Measurements from ENCODE around the gene JADE2. TPM values are rescaled to one million over a fixed set of nuclear protein-coding genes. Genes with fewer than 3 reads are reported as not detected.

JADE2 gene
- total RNA-seq, 1 experiment from 2014 or later = 39.9 TPM

- Histone ChIP-seq H4K20me1 (ENCODE audit: insufficient read depth) (no peaks in the 10 kb centered on the region), H3K27me3 (ENCODE audit: insufficient read depth, low read length) (no peaks in the 10 kb centered on the region), H3K79me2 (ENCODE audit: insufficient read depth, low read length) (no peaks in the 10 kb centered on the region), H3K4me1 (ENCODE audit: control insufficient read depth in 1 of 2, insufficient read depth in 2 of 2, low read length in 2 of 2) (peaks cover 0 to 11% of the 10 kb centered on the region in 2 experiments; a peak in 2 of 4 replicates), H3K36me3 (ENCODE audit: control insufficient read depth in 1 of 2, insufficient read depth in 2 of 2, low read length in 2 of 2) (peaks cover 0 to 14% of the 10 kb centered on the region in 2 experiments; a peak in 3 of 4 replicates), H2AFZ (ENCODE audit: low read depth, low read length, poor library complexity, severe bottlenecking) (no peak overlapping the region), H3K9me3 (ENCODE audit: control insufficient read depth in 1 of 2, insufficient read depth in 1 of 2, low read depth in 1 of 2, low read length in 2 of 2) (no peaks in the 10 kb centered on the region), H3K4me3 (replicated peaks in 1 of 2; ENCODE audit: low read depth in 1 of 2, low read length in 2 of 2) (no peak overlapping the region), H3K9me2 (ENCODE audit: insufficient read depth) (no peaks in the 10 kb centered on the region), H3K4me2 (ENCODE audit: low read length) (no peak overlapping the region), H3K9ac (ENCODE audit: low read length) (no peak overlapping the region), H3K27ac (ENCODE audit: low read depth, low read length) (no peak overlapping the region)
- no TSS peak for BruUV-seq (replicated peaks)
- intact Hi-C loops (cut with micrococcal nuclease) = loop anchor here (10.0 kb wide), 1 partner anchor 395 kb away; no protein-coding TSS in a partner anchor
- CTCF ChIA-PET = interaction anchor here (0.5 kb wide), 1 partner anchor 274 kb away, joined by 3 read pairs; no protein-coding TSS in a partner anchor
- no peak for TF ChIP-seq JUND (IDR thresholded peaks at IDR 0.05)
- TF ChIP-seq EGR1 (IDR thresholded peaks at IDR 0.05; ENCODE audit: low read depth) = no peak
- TF ChIP-seq POLR2AphosphoS5 (IDR thresholded peaks at IDR 0.05; ENCODE audit: low read depth, low read length) = 0 out of 2 replicates have a peak, but pooled peaks have one; percentile 7
- RAD21 ChIA-PET (ENCODE audit: low non-redundant PET in 1 of 2, low total read pairs in 2 of 2, uncharacterized antibody in 2 of 2, unreplicated experiment in 2 of 2) = no interaction called here
- ATAC-seq (no peak), DNase-seq (ENCODE audit: low read depth, low spot score) (no peak)
- POLR2A ChIA-PET = no interaction called here
Observed at GRCh38 chr5:134580001-134580460, 54.6 kb downstream of the JADE2 start.

GRCh38 chr5:134581241-134581981 is 55.9 kb downstream of the JADE2 start:
- Histone ChIP-seq H3K9me2 (ENCODE audit: insufficient read depth) (no peaks in the 10 kb centered on the region), H3K4me1 (ENCODE audit: control insufficient read depth in 1 of 2, insufficient read depth in 2 of 2, low read length in 2 of 2) (peaks cover 0 to 11% of the 10 kb centered on the region in 2 experiments; a peak in 2 of 4 replicates), H3K9ac (ENCODE audit: low read length) (no peak overlapping the region), H3K27ac (ENCODE audit: low read depth, low read length) (no peak overlapping the region), H3K4me3 (replicated peaks in 1 of 2; ENCODE audit: low read depth in 1 of 2, low read length in 2 of 2) (no peak overlapping the region), H4K20me1 (ENCODE audit: insufficient read depth) (no peaks in the 10 kb centered on the region), H3K4me2 (ENCODE audit: low read length) (no peak overlapping the region), H3K36me3 (ENCODE audit: control insufficient read depth in 1 of 2, insufficient read depth in 2 of 2, low read length in 2 of 2) (peaks cover 0 to 14% of the 10 kb centered on the region in 2 experiments; a peak in 3 of 4 replicates), H2AFZ (ENCODE audit: low read depth, low read length, poor library complexity, severe bottlenecking) (no peak overlapping the region), H3K79me2 (ENCODE audit: insufficient read depth, low read length) (no peaks in the 10 kb centered on the region), H3K9me3 (ENCODE audit: control insufficient read depth in 1 of 2, insufficient read depth in 1 of 2, low read depth in 1 of 2, low read length in 2 of 2) (no peaks in the 10 kb centered on the region), H3K27me3 (ENCODE audit: insufficient read depth, low read length) (no peaks in the 10 kb centered on the region)
- no peak for DNase-seq (ENCODE audit: low read depth, low spot score)
- ChIA-PET POLR2A (no interaction called here), CTCF (no interaction called here), RAD21 (ENCODE audit: low non-redundant PET in 1 of 2, low total read pairs in 2 of 2, uncharacterized antibody in 2 of 2, unreplicated experiment in 2 of 2) (no interaction called here)
- TF ChIP-seq RAD21 (IDR thresholded peaks at IDR 0.05; ENCODE audit: low read depth) = no peak
- no peak for TF ChIP-seq CTCF (IDR thresholded peaks at IDR 0.05 in 2 of 3, conservative IDR thresholded peaks at IDR 0.05 in 1 of 3; ENCODE audit: borderline replicate concordance in 1 of 3, insufficient read depth in 1 of 3, low read depth in 2 of 3, low read length in 2 of 3)
- intact Hi-C loops (cut with micrococcal nuclease) = loop anchor here (10.0 kb wide), 1 partner anchor 397 kb away; no protein-coding TSS in a partner anchor
- ATAC-seq = no peak
- no TSS peak for BruUV-seq (replicated peaks)
